Measurements from ENCODE around the gene EXPH5. TPM values are rescaled to one million over a fixed set of nuclear protein-coding genes. Genes with fewer than 3 reads are reported as not detected.
A peak's percentile ranks its signal among the peaks of the same experiment; 100 is the strongest.
"Not testable (repeated sequence)": the region's sequence is repeated elsewhere in the genome, so short reads cannot be mapped to it uniquely, and the experiment has no call there.

The EXPH5 gene
- total RNA-seq, 2 donors from 2014 or later = 2.3 to 2.9 TPM

- Histone ChIP-seq H3K9me3 (no peaks in the 10 kb centered on the region), H3K27me3 (no peaks in the 10 kb centered on the region), H3K27ac (no peak overlapping the region), H3K4me3 (no peak overlapping the region), H3K36me3 (replicated peaks in 1 of 2; ENCODE audit: insufficient read depth in 1 of 2, low read depth in 2 of 2) (no peaks in the 10 kb centered on the region), H3K4me1 (no peaks in the 10 kb centered on the region)
- 41 to 66% methylated on average over 3 of the region's 3 CpGs for WGBS, 2 donors
- peak; percentile 68 for ATAC-seq
- TF ChIP-seq CTCF (IDR thresholded peaks at IDR 0.05) (no peak), POLR2A (IDR thresholded peaks at IDR 0.05) (no peak)
- no peak for DNase-seq
- intact Hi-C loops (cut with DNase I) = no loop called here
Measured at GRCh38 chr11:108586600-108586999, 7.0 kb downstream of the EXPH5 start.

GRCh38 chr11:108586185-108586584 lies 7.4 kb downstream of the EXPH5 start:
- H3K4me3 ChIP-seq; H3K4me1 ChIP-seq; H3K36me3 ChIP-seq (replicated peaks in 1 of 2; ENCODE audit: insufficient read depth in 1 of 2, low read depth in 2 of 2); H3K9me3 ChIP-seq; H3K27ac ChIP-seq; ATAC-seq; DNase-seq; H3K27me3 ChIP-seq; intact Hi-C loops (cut with DNase I): not testable (repeated sequence)
- WGBS, 2 donors = 92 to 97% methylated on average over 4 of the region's 4 CpGs

- intact Hi-C loops (cut with DNase I) = no loop called here
- DNase-seq = no peak
- TF ChIP-seq POLR2A (IDR thresholded peaks at IDR 0.05) = no peak
- no peak for TF ChIP-seq CTCF (IDR thresholded peaks at IDR 0.05)
- Histone ChIP-seq H3K4me1 (no peaks in the 10 kb centered on the region), H3K4me3 (no peak overlapping the region), H3K27ac (no peak overlapping the region), H3K27me3 (no peaks in the 10 kb centered on the region), H3K36me3 (replicated peaks in 1 of 2; ENCODE audit: insufficient read depth in 1 of 2, low read depth in 2 of 2) (no peaks in the 10 kb centered on the region), H3K9me3 (no peaks in the 10 kb centered on the region)
- ATAC-seq = no peak
Measured at GRCh38 chr11:108584973-108585372, 8.6 kb downstream of the EXPH5 start.

GRCh38 chr11:108580645-108581044 lies 12.9 kb downstream of the EXPH5 start:
- TF ChIP-seq POLR2A (IDR thresholded peaks at IDR 0.05) (no peak), CTCF (IDR thresholded peaks at IDR 0.05) (no peak)
- 88 to 93% methylated on average over 2 of the region's 2 CpGs for WGBS, 2 donors
- H3K36me3 ChIP-seq (replicated peaks in 1 of 2; ENCODE audit: insufficient read depth in 1 of 2, low read depth in 2 of 2) = no peaks in the 10 kb centered on the region
- DNase-seq = no peak
- intact Hi-C loops (cut with DNase I) = no loop called here
- H3K4me3 ChIP-seq = no peak overlapping the region
- H3K27ac ChIP-seq = no peak overlapping the region
- H3K9me3 ChIP-seq = no peaks in the 10 kb centered on the region
- ATAC-seq = no peak
- no peaks in the 10 kb centered on the region for H3K4me1 ChIP-seq
- no peaks in the 10 kb centered on the region for H3K27me3 ChIP-seq

DNA sequence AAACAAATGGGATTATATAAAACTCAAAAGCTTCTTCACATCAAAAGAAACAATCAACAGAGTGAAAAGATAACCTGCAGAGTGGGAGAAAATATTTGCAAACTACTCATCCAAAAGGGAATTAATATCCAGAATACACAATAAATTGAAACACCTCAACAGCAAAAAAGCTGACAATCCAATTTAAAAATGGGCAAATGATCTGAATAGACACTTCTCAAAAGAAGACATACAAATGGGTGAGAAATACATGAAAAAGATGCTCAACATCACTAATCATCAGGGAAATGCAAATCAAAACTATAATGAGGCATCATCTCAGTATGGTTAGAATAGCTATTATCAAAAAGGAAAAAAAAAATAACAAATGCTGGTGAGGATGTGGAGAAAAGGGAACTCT lies 13.5 kb downstream of the EXPH5 start:
- DNase-seq (no peak), ATAC-seq (no peak)
- Histone ChIP-seq H3K4me3 (no peak overlapping the region), H3K27ac (no peak overlapping the region), H3K27me3 (no peaks in the 10 kb centered on the region), H3K36me3 (replicated peaks in 1 of 2; ENCODE audit: insufficient read depth in 1 of 2, low read depth in 2 of 2) (no peaks in the 10 kb centered on the region), H3K4me1 (no peaks in the 10 kb centered on the region), H3K9me3 (no peaks in the 10 kb centered on the region)
- TF ChIP-seq POLR2A (IDR thresholded peaks at IDR 0.05) (no peak), CTCF (IDR thresholded peaks at IDR 0.05) (no peak)
- intact Hi-C loops (cut with DNase I) = no loop called here

Data from body of pancreas (tissue), 4 donors.